H9 (cell line): ENCODE measurements around the gene STX5. TPM values are rescaled to one million over a fixed set of nuclear protein-coding genes. Genes with fewer than 3 reads are reported as not detected.

ENCODE experiments used
- DNase-seq: peaks from one replicate; pipeline ENCODE4 v3.0.0-alpha.2; 2017
- H2AFZ ChIP-seq: one replicate; pipeline ENCODE4 v1.6.1; 2013; ENCODE audit warnings: mild to moderate bottlenecking, low read length, control low read depth, moderate library complexity
- H2AK5ac ChIP-seq: 2 replicates; pipeline ENCODE4 v1.6.1; 2013; ENCODE audit warnings: low read length, control low read depth, mixed read lengths; ENCODE audit not compliant: insufficient read length
- H2BK120ac ChIP-seq: one replicate; pipeline ENCODE4 v1.6.1; 2013; ENCODE audit warnings: low read depth, mild to moderate bottlenecking, low read length, control low read depth, inconsistent platforms; ENCODE audit not compliant: poor library complexity, severe bottlenecking
- H2BK12ac ChIP-seq: 2 replicates; pipeline ENCODE4 v1.6.1; 2013; ENCODE audit warnings: low read length, control low read depth, mixed read lengths, low read depth; ENCODE audit not compliant: insufficient read length
- H2BK15ac ChIP-seq: 2 replicates; pipeline ENCODE4 v1.6.1; 2013; ENCODE audit warnings: low read depth, low read length, control low read depth
- H2BK20ac ChIP-seq: one replicate; pipeline ENCODE4 v1.6.1; 2013; ENCODE audit warnings: low read depth, mild to moderate bottlenecking, low read length, control low read depth, inconsistent platforms; ENCODE audit not compliant: poor library complexity, severe bottlenecking
- H2BK5ac ChIP-seq: 2 replicates; pipeline ENCODE4 v1.6.1; 2013; ENCODE audit warnings: low read length, control low read depth, mixed read lengths; ENCODE audit not compliant: insufficient read length
- H3K14ac ChIP-seq: 2 replicates; pipeline ENCODE4 v1.6.1; 2013; ENCODE audit warnings: low read length, control low read depth; ENCODE audit not compliant: insufficient read depth
- H3K18ac ChIP-seq: 2 replicates; pipeline ENCODE4 v1.6.1; 2013; ENCODE audit warnings: low read depth, mild to moderate bottlenecking, mixed read lengths, low read length, control low read depth; ENCODE audit not compliant: insufficient read length
- H3K23ac ChIP-seq: 2 replicates; pipeline ENCODE4 v1.6.1; 2013; ENCODE audit warnings: low read length, control low read depth, mixed read lengths, low read depth; ENCODE audit not compliant: insufficient read length
- H3K23me2 ChIP-seq: 2 replicates; pipeline ENCODE4 v1.6.1; 2013; ENCODE audit warnings: low read depth, mild to moderate bottlenecking, mixed read lengths, low read length, control low read depth; ENCODE audit not compliant: insufficient read length, poor library complexity, severe bottlenecking
- H3K27ac ChIP-seq: 2 replicates; pipeline ENCODE4 v1.5.1; 2013; ENCODE audit warnings: low read length, control low read depth, mixed read lengths, low read depth; ENCODE audit not compliant: insufficient read length
- H3K27me3 ChIP-seq: 2 replicates; pipeline ENCODE4 v1.6.1; 2013; ENCODE audit warnings: low read length, control low read depth, inconsistent platforms; ENCODE audit not compliant: insufficient read depth
- H3K4ac ChIP-seq: 2 replicates; pipeline ENCODE4 v1.6.1; 2013; ENCODE audit warnings: low read depth, mild to moderate bottlenecking, control low read depth, inconsistent platforms, low read length, moderate library complexity
- H3K4me1 ChIP-seq: 2 replicates; pipeline ENCODE4 v1.6.1; 2013; ENCODE audit warnings: low read length, control low read depth, inconsistent platforms; ENCODE audit not compliant: insufficient read depth
- H3K4me2 ChIP-seq: 2 replicates; pipeline ENCODE4 v1.6.1; 2013; ENCODE audit warnings: low read length, control low read depth, mixed read lengths; ENCODE audit not compliant: insufficient read length, insufficient read depth
- H3K56ac ChIP-seq: 2 replicates; pipeline ENCODE4 v1.6.1; 2013; ENCODE audit warnings: low read depth, mild to moderate bottlenecking, mixed read lengths, low read length, control low read depth; ENCODE audit not compliant: insufficient read length
- H3K79me1 ChIP-seq: 2 replicates; pipeline ENCODE4 v1.6.1; 2013; ENCODE audit warnings: low read depth, mild to moderate bottlenecking, moderate library complexity, low read length, control low read depth, inconsistent platforms; ENCODE audit not compliant: insufficient read depth, poor library complexity, severe bottlenecking
- H3K79me2 ChIP-seq: 2 replicates; pipeline ENCODE4 v1.6.1; 2013; ENCODE audit warnings: low read length, control low read depth, inconsistent platforms; ENCODE audit not compliant: insufficient read depth
- H3K9ac ChIP-seq: 2 replicates; pipeline ENCODE4 v1.6.1; 2013; ENCODE audit warnings: low read length, control low read depth, mixed read lengths; ENCODE audit not compliant: insufficient read length; ENCODE audit errors: extremely low read depth
- H3K9me3 ChIP-seq: one replicate; pipeline ENCODE4 v1.6.1; 2013; ENCODE audit warnings: low read depth, low read length, inconsistent platforms; ENCODE audit not compliant: control insufficient read depth
- H3T11ph ChIP-seq: one replicate; pipeline ENCODE4 v1.6.1; 2013; ENCODE audit warnings: mild to moderate bottlenecking, low read length, control low read depth, inconsistent platforms
- H4K20me1 ChIP-seq: one replicate; pipeline ENCODE4 v1.6.1; 2013; ENCODE audit not compliant: control insufficient read depth, insufficient read length, insufficient read depth
- H4K5ac ChIP-seq: 2 replicates; pipeline ENCODE4 v1.6.1; 2013; ENCODE audit warnings: low read depth, mild to moderate bottlenecking, mixed read lengths, low read length, control low read depth; ENCODE audit not compliant: insufficient read length
- H4K8ac ChIP-seq: replicated peaks from 2 replicates; pipeline ENCODE4 v1.6.1; 2013; ENCODE audit warnings: low read length, control low read depth, mixed read lengths, low read depth; ENCODE audit not compliant: insufficient read length
- H4K91ac ChIP-seq: 2 replicates; pipeline ENCODE4 v1.6.1; 2013; ENCODE audit warnings: low read depth, mild to moderate bottlenecking, moderate library complexity, mixed read lengths, low read length, control low read depth; ENCODE audit not compliant: insufficient read length
- H3K27ac Mint-ChIP-seq, 3 experiments: 2 replicates in 2 of 3; 3 replicates in 1 of 3; pipeline ENCODE4 v1.8.0; 2020 to 2021; ENCODE audit warnings: mixed read lengths in 3 of 3, mild to moderate bottlenecking in 1 of 3, moderate library complexity in 1 of 3
- H3K27me3 Mint-ChIP-seq: 2 replicates; pipeline ENCODE4 v1.8.0; 2021; ENCODE audit warnings: low read depth, mild to moderate bottlenecking, moderate library complexity, mixed read lengths
- H3K36me3 Mint-ChIP-seq, 3 experiments: 2 replicates in 2 of 3; 3 replicates in 1 of 3; pipeline ENCODE4 v1.8.0; 2020 to 2021; ENCODE audit warnings: low read depth in 3 of 3, mixed read lengths in 3 of 3; ENCODE audit not compliant: insufficient read depth in 1 of 3
- H3K4me1 Mint-ChIP-seq, 2 experiments: 2 replicates each; pipeline ENCODE4 v1.8.0; 2020; ENCODE audit warnings: mixed read lengths in 2 of 2
- H3K4me3 Mint-ChIP-seq, 2 experiments: 2 replicates in 1 of 2; 3 replicates in 1 of 2; pipeline ENCODE4 v1.8.0; 2020 to 2021; ENCODE audit warnings: mild to moderate bottlenecking in 2 of 2, mixed read lengths in 2 of 2, moderate library complexity in 1 of 2
- H3K9me3 Mint-ChIP-seq, 2 experiments: 2 replicates in 1 of 2; 3 replicates in 1 of 2; pipeline ENCODE4 v1.8.0; 2020; ENCODE audit warnings: mild to moderate bottlenecking in 2 of 2, mixed read lengths in 2 of 2, moderate library complexity in 1 of 2
- WGBS: extraction: QIAGEN DNeasy Blood & Tissue Kit; methylation state at CpG from one replicate; pipeline ENCODE4 v1.1.7; 2013; ENCODE audit warnings: missing lambda C conversion rate, low lambda C conversion rate, mixed read lengths; ENCODE audit not compliant: insufficient read length; ENCODE audit errors: extremely low coverage; 5-methylcytosine and 5-hydroxymethylcytosine counted together
- total RNA-seq: library from RNA; stranded (reverse); gene quantifications from 2 replicates; pipeline ENCODE4 v1.2.1, GENCODE V29; 2021
- TF ChIP-seq, protein P1 (sequence below): fragments of 200-600 bp; sonication (generic); conservative IDR thresholded peaks from 3 replicates; pipeline ENCODE4 v1.8.0; 2021; ENCODE audit warnings: antibody characterized with exemption, mild to moderate bottlenecking

The STX5 gene
- total RNA-seq, 1 experiment from 2014 or later: 33.5 TPM

GRCh38 chr11:62842171-62842741 lies 10.4 kb upstream of the STX5 start:
- Histone ChIP-seq H3K79me2 (peaks cover 9% of the 10 kb centered on the region; the same call in 1 of the 2 replicates), H4K20me1 (no peaks in the 10 kb centered on the region), H2AK5ac (no peak overlapping the region), H3K79me1 (peaks cover 3% of the 10 kb centered on the region), H3K4me2 (peak overlapping the region; percentile 63), H2BK120ac (peak overlapping the region; percentile 74), H2BK12ac (no peak overlapping the region), H3K4ac (peak overlapping the region; percentile 24; the same call in 1 of the 2 replicates), H4K8ac (no peak overlapping the region), H3K23me2 (peaks cover 18% of the 10 kb centered on the region), H3K14ac (peak overlapping the region; percentile 92), H3K18ac (peak overlapping the region; percentile 91), H3K56ac (no peak overlapping the region), H2BK15ac (no peak overlapping the region; the same call in 1 of the 2 replicates), H3T11ph (peak overlapping the region; percentile 48), H2BK5ac (no peak overlapping the region), H4K5ac (no peak overlapping the region), H4K91ac (no peak overlapping the region), H3K9me3 (no peaks in the 10 kb centered on the region), H3K9ac (peak overlapping the region; percentile 50), H3K27me3 (no peaks in the 10 kb centered on the region), H2AFZ (no peak overlapping the region), H3K4me1 (no peaks in the 10 kb centered on the region), H3K23ac (no peak overlapping the region), H2BK20ac (peak overlapping the region; percentile 83), H3K27ac (peak overlapping the region; percentile 80)
- H3K4me3 Mint-ChIP-seq: no peak overlapping the region
- H3K9me3 Mint-ChIP-seq: peaks cover 4 to 14% of the 10 kb centered on the region in 2 experiments
- WGBS: no CpG with 5 or more reads among the region's 30 CpGs
- TF ChIP-seq, protein P1, sequence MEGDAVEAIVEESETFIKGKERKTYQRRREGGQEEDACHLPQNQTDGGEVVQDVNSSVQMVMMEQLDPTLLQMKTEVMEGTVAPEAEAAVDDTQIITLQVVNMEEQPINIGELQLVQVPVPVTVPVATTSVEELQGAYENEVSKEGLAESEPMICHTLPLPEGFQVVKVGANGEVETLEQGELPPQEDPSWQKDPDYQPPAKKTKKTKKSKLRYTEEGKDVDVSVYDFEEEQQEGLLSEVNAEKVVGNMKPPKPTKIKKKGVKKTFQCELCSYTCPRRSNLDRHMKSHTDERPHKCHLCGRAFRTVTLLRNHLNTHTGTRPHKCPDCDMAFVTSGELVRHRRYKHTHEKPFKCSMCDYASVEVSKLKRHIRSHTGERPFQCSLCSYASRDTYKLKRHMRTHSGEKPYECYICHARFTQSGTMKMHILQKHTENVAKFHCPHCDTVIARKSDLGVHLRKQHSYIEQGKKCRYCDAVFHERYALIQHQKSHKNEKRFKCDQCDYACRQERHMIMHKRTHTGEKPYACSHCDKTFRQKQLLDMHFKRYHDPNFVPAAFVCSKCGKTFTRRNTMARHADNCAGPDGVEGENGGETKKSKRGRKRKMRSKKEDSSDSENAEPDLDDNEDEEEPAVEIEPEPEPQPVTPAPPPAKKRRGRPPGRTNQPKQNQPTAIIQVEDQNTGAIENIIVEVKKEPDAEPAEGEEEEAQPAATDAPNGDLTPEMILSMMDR: no peak
- DNase-seq: peak; percentile 64
- H3K4me1 Mint-ChIP-seq: peaks cover 11 to 19% of the 10 kb centered on the region in 2 experiments
- no peaks in the 10 kb centered on the region; the same call in 1 of the 2 replicates for H3K27me3 Mint-ChIP-seq
- H3K27ac Mint-ChIP-seq: no peak overlapping the region
- peaks cover 7 to 14% (median 14%) of the 10 kb centered on the region in 3 experiments; a peak in 6 of 7 replicates for H3K36me3 Mint-ChIP-seq
